ENCODE results near the gene RAB30.
A peak's percentile ranks its signal among the peaks of the same experiment; 100 is the strongest.

Gene RAB30

GRCh38 chr11:82936261-82936660 is 135.4 kb downstream of the RAB30 start:
- DNase-seq = no peak

- no peak for DNase-seq
These were observed 139.1 kb downstream of the RAB30 start for GRCh38 chr11:82932564-82932963.

- DNase-seq = no peak
These were observed 141.0 kb downstream of the RAB30 start for GRCh38 chr11:82930734-82931133.

- DNase-seq = no peak
These were observed 141.5 kb downstream of the RAB30 start for GRCh38 chr11:82930229-82930628.

- no peak for DNase-seq
These were observed 142.6 kb downstream of the RAB30 start for GRCh38 chr11:82929121-82929520.

- DNase-seq = peak; percentile 60
These were observed 144.3 kb downstream of the RAB30 start for GRCh38 chr11:82927264-82927880.

GRCh38 chr11:82924522-82925224 is 147.0 kb downstream of the RAB30 start:
- no peak for DNase-seq

Data from midbrain (tissue), 1 donor.